Measurements from ENCODE around the gene ANKRD44. TPM values are rescaled to one million over a fixed set of nuclear protein-coding genes. Genes with fewer than 3 reads are reported as not detected.
A peak's percentile ranks its signal among the peaks of the same experiment; 100 is the strongest.

The ANKRD44 gene
- polyA plus RNA-seq, 1 experiment = 14.7 TPM

GRCh38 chr2:197315371-197315770 lies 4.8 kb upstream of the ANKRD44 start:
- CTCF ChIA-PET = no interaction called here
- Histone ChIP-seq H3K9me3 (ENCODE audit: control insufficient read depth, insufficient read depth, low read length) (no peaks in the 10 kb centered on the region), H3K4me3 (ENCODE audit: low read depth, low read length) (no peak overlapping the region), H3K27me3 (ENCODE audit: control insufficient read depth, insufficient read depth, low read length) (no peaks in the 10 kb centered on the region), H3K27ac (ENCODE audit: low read depth, low read length) (no peak overlapping the region)
- DNase-seq (ENCODE audit: low read depth, low spot score) = no peak
- TF ChIP-seq CTCF (IDR thresholded peaks at IDR 0.05; ENCODE audit: low read depth, low read length) = no peak
- POLR2A ChIA-PET = no interaction called here

- ChIA-PET CTCF (interaction anchor here (1.1 to 1.7 kb wide), 3 partner anchors 61 to 198 kb away, joined by 3 to 25 read pairs (median 6); no protein-coding TSS in a partner anchor), POLR2A (no interaction called here)
- Histone ChIP-seq H3K27ac (ENCODE audit: low read depth, low read length) (no peak overlapping the region), H3K27me3 (ENCODE audit: control insufficient read depth, insufficient read depth, low read length) (no peaks in the 10 kb centered on the region), H3K4me3 (ENCODE audit: low read depth, low read length) (no peak overlapping the region), H3K9me3 (ENCODE audit: control insufficient read depth, insufficient read depth, low read length) (no peaks in the 10 kb centered on the region)
- no peak for TF ChIP-seq CTCF (IDR thresholded peaks at IDR 0.05; ENCODE audit: low read depth, low read length)
- no peak for DNase-seq (ENCODE audit: low read depth, low spot score)
Measured at GRCh38 chr2:197312186-197312585, 1.6 kb upstream of the ANKRD44 start.

GRCh38 chr2:197311421-197312033 lies 947 bp upstream of the ANKRD44 start:
- H3K27ac ChIP-seq (ENCODE audit: low read depth, low read length) = no peak overlapping the region
- DNase-seq (ENCODE audit: low read depth, low spot score) = no peak
- H3K9me3 ChIP-seq (ENCODE audit: control insufficient read depth, insufficient read depth, low read length) = no peaks in the 10 kb centered on the region
- no peaks in the 10 kb centered on the region for H3K27me3 ChIP-seq (ENCODE audit: control insufficient read depth, insufficient read depth, low read length)
- CTCF ChIA-PET = interaction anchor here (0.6 to 1.7 kb wide), 10 partner anchors 21 to 480 kb away, joined by 3 to 25 read pairs (median 3); no protein-coding TSS in a partner anchor
- peak overlapping the region; percentile 66 for H3K4me3 ChIP-seq (ENCODE audit: low read depth, low read length)
- no peak for TF ChIP-seq CTCF (IDR thresholded peaks at IDR 0.05; ENCODE audit: low read depth, low read length)
- POLR2A ChIA-PET = no interaction called here

GRCh38 chr2:197310987-197311420 lies 424 bp upstream of the ANKRD44 start:
- H3K4me3 ChIP-seq (ENCODE audit: low read depth, low read length) = peak overlapping the region; percentile 66
- H3K9me3 ChIP-seq (ENCODE audit: control insufficient read depth, insufficient read depth, low read length) = no peaks in the 10 kb centered on the region
- no peaks in the 10 kb centered on the region for H3K27me3 ChIP-seq (ENCODE audit: control insufficient read depth, insufficient read depth, low read length)
- no peak overlapping the region for H3K27ac ChIP-seq (ENCODE audit: low read depth, low read length)
- no peak for DNase-seq (ENCODE audit: low read depth, low spot score)
- no peak; the same call in 1 of the 2 replicates for TF ChIP-seq CTCF (IDR thresholded peaks at IDR 0.05; ENCODE audit: low read depth, low read length)
- POLR2A ChIA-PET = no interaction called here
- CTCF ChIA-PET = interaction anchor here (0.6 to 1.7 kb wide), 10 partner anchors 22 to 479 kb away, joined by 3 to 25 read pairs (median 3); no protein-coding TSS in a partner anchor

- no peaks in the 10 kb centered on the region for H3K27me3 ChIP-seq (ENCODE audit: control insufficient read depth, insufficient read depth, low read length)
- H3K27ac ChIP-seq (ENCODE audit: low read depth, low read length) = no peak overlapping the region
- H3K4me3 ChIP-seq (ENCODE audit: low read depth, low read length) = peak overlapping the region; percentile 75
- POLR2A ChIA-PET = interaction anchor here (0.6 kb wide), 1 partner anchor 9 kb away, joined by 7 read pairs; no protein-coding TSS in a partner anchor
- TF ChIP-seq CTCF (IDR thresholded peaks at IDR 0.05; ENCODE audit: low read depth, low read length) = no peak
- DNase-seq (ENCODE audit: low read depth, low spot score) = no peak
- CTCF ChIA-PET = interaction anchor here (0.6 to 3.6 kb wide), 5 partner anchors 18 to 334 kb away, joined by 3 to 25 read pairs (median 3); no protein-coding TSS in a partner anchor
- no peaks in the 10 kb centered on the region for H3K9me3 ChIP-seq (ENCODE audit: control insufficient read depth, insufficient read depth, low read length)
Measured at GRCh38 chr2:197309691-197310231, 819 bp downstream of the ANKRD44 start.

Data from AG04450 (cell line).